Measurements from ENCODE around the gene ARFGAP2. TPM values are rescaled to one million over a fixed set of nuclear protein-coding genes. Genes with fewer than 3 reads are reported as not detected.

Gene ARFGAP2
- total and polyA plus RNA-seq, 4 donors: 51.2 to 140 (median 94.1) TPM

DNA sequence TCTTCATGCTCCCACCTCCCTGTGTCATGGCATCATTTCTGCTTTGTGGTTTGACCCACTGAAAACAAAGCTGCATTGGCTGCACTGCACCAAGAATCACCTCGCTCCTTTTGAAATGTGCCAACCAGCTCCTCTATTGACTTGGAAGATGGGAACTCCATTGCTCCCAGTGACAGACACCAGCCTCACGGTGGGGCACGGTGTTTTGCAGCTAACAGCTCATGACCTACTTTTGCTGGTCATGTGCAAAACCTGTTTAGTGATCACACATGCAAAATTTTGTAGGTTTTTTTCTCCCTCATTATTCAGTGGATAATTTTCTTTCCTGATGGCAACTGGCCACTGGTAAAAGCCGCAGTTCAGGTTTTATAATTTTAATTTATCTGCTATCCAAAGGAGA lies 36.8 kb downstream of the ARFGAP2 start:
- peaks cover 5 to 10% (median 7%) of the 10 kb centered on the region in 4 donors for H3K36me3 ChIP-seq (ENCODE audit: control insufficient read depth in 4 of 4, insufficient read depth in 4 of 4, low read length in 4 of 4)
- no peaks in the 10 kb centered on the region for H3K9me3 ChIP-seq (ENCODE audit: control insufficient read depth in 4 of 4, insufficient read depth in 3 of 4, low read length in 3 of 4)
- H3K27ac ChIP-seq (ENCODE audit: low read depth in 1 of 2, low read length in 1 of 2): no peak overlapping the region
- peaks cover 0 to 9% (median 0%) of the 10 kb centered on the region in 5 donors for H3K4me1 ChIP-seq (ENCODE audit: control insufficient read depth in 5 of 5, insufficient read depth in 5 of 5, low read length in 5 of 5)
- no peak overlapping the region for H3K9ac ChIP-seq (ENCODE audit: insufficient read depth in 1 of 2, low read length in 2 of 2)
- no peak for ATAC-seq (ENCODE audit: insufficient read depth, low FRiP score)
- H3K27me3 ChIP-seq (ENCODE audit: control insufficient read depth in 3 of 3, insufficient read depth in 3 of 3, low read length in 2 of 3): no peaks in the 10 kb centered on the region
- TF ChIP-seq, protein P1, sequence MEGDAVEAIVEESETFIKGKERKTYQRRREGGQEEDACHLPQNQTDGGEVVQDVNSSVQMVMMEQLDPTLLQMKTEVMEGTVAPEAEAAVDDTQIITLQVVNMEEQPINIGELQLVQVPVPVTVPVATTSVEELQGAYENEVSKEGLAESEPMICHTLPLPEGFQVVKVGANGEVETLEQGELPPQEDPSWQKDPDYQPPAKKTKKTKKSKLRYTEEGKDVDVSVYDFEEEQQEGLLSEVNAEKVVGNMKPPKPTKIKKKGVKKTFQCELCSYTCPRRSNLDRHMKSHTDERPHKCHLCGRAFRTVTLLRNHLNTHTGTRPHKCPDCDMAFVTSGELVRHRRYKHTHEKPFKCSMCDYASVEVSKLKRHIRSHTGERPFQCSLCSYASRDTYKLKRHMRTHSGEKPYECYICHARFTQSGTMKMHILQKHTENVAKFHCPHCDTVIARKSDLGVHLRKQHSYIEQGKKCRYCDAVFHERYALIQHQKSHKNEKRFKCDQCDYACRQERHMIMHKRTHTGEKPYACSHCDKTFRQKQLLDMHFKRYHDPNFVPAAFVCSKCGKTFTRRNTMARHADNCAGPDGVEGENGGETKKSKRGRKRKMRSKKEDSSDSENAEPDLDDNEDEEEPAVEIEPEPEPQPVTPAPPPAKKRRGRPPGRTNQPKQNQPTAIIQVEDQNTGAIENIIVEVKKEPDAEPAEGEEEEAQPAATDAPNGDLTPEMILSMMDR (IDR thresholded peaks at IDR 0.05; ENCODE audit: control extremely low read depth, extremely low read depth): no peak
- H3K4me3 ChIP-seq: no peak overlapping the region
- 88 to 94% methylated on average over 4 of the region's 4 CpGs for WGBS, 2 donors
- DNase-seq: no peak

DNA sequence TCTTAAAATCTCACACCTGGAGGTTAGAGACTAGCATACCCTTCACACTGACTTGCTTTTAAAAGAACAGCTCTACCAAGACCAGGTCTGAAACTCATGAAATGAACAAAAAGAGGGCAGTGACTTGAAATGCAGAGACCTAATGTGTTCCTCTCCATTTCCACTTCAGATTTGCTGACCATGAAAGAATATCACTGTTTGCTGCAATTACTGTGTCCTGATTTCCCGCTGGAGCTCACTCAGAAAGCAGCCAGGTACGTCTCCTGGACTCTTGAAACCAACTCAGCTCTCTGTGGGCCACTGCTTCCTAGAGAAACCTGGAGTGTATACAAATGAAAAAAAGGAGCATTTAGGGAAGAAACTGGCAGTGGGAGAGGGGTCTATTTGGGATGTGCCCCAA lies 39.2 kb downstream of the ARFGAP2 start:
- no peak overlapping the region for H3K4me3 ChIP-seq
- DNase-seq (no peak), ATAC-seq (ENCODE audit: insufficient read depth, low FRiP score) (no peak)
- no peaks in the 10 kb centered on the region for H3K9me3 ChIP-seq (ENCODE audit: control insufficient read depth in 4 of 4, insufficient read depth in 3 of 4, low read length in 3 of 4)
- 95 to 97% methylated on average over 2 of the region's 2 CpGs for WGBS, 2 donors
- H3K9ac ChIP-seq (ENCODE audit: insufficient read depth in 1 of 2, low read length in 2 of 2): no peak overlapping the region
- H3K36me3 ChIP-seq (ENCODE audit: control insufficient read depth in 4 of 4, insufficient read depth in 4 of 4, low read length in 4 of 4): peaks cover 5 to 13% (median 7%) of the 10 kb centered on the region in 4 donors
- H3K27ac ChIP-seq (ENCODE audit: low read depth in 1 of 2, low read length in 1 of 2): no peak overlapping the region
- no peaks in the 10 kb centered on the region for H3K4me1 ChIP-seq (ENCODE audit: control insufficient read depth in 5 of 5, insufficient read depth in 5 of 5, low read length in 5 of 5)
- H3K27me3 ChIP-seq (ENCODE audit: control insufficient read depth in 3 of 3, insufficient read depth in 3 of 3, low read length in 2 of 3): no peaks in the 10 kb centered on the region
- TF ChIP-seq, protein P1 (IDR thresholded peaks at IDR 0.05; ENCODE audit: control extremely low read depth, extremely low read depth): no peak

DNA sequence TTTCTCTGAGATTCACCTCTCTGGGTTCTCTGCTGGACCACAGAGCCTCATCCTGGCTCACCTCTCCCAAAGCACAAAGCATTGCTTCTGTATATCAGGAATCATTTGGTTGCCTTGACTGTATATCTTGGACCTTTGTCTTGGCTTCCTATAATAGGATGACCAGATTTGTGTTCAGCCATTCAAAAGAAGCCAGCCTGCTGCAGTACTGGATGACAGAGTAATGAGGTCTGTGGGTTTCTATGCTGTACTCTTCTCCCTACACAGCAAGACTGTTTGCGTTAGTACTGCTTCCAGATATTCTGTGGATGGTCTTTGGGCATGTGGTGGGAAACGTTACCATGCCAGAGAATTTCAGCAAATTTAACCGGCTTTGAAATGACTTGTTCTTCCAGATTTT lies 39.8 kb downstream of the ARFGAP2 start:
- Histone ChIP-seq H3K27ac (ENCODE audit: low read depth in 1 of 2, low read length in 1 of 2) (no peak overlapping the region), H3K27me3 (ENCODE audit: control insufficient read depth in 3 of 3, insufficient read depth in 3 of 3, low read length in 2 of 3) (no peaks in the 10 kb centered on the region), H3K36me3 (ENCODE audit: control insufficient read depth in 4 of 4, insufficient read depth in 4 of 4, low read length in 4 of 4) (peaks cover 5 to 13% (median 7%) of the 10 kb centered on the region in 4 donors), H3K9ac (ENCODE audit: insufficient read depth in 1 of 2, low read length in 2 of 2) (no peak overlapping the region), H3K4me3 (no peak overlapping the region), H3K9me3 (ENCODE audit: control insufficient read depth in 4 of 4, insufficient read depth in 3 of 4, low read length in 3 of 4) (no peaks in the 10 kb centered on the region), H3K4me1 (ENCODE audit: control insufficient read depth in 5 of 5, insufficient read depth in 5 of 5, low read length in 5 of 5) (no peaks in the 10 kb centered on the region)
- TF ChIP-seq, protein P1 (IDR thresholded peaks at IDR 0.05; ENCODE audit: control extremely low read depth, extremely low read depth): no peak
- ATAC-seq (ENCODE audit: insufficient read depth, low FRiP score): no peak
- 90 to 94% methylated on average over 3 of the region's 3 CpGs for WGBS, 2 donors
- DNase-seq: no peak

DNA sequence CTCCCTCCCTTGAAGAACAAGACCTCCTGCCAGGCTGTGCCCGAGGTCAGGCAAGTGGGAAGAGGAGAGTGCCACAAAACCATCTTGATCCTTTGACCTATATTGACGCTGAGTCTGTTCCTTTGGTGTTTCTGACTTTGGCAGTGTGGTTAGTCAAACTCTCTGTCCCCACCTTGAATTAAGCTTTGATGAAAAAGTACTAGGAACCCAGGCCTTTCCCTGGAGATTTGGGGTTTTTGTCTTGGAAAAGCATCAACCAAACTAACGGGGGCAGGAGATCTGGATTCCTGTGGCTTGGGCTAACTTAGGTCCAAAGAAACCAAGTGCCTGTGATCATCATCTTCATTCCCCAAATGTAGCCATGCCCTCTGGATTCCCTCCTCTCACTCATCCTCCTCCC lies 40.4 kb downstream of the ARFGAP2 start:
- peaks cover 5 to 13% (median 7%) of the 10 kb centered on the region in 4 donors for H3K36me3 ChIP-seq (ENCODE audit: control insufficient read depth in 4 of 4, insufficient read depth in 4 of 4, low read length in 4 of 4)
- no peak overlapping the region for H3K27ac ChIP-seq (ENCODE audit: low read depth in 1 of 2, low read length in 1 of 2)
- H3K27me3 ChIP-seq (ENCODE audit: control insufficient read depth in 3 of 3, insufficient read depth in 3 of 3, low read length in 2 of 3): no peaks in the 10 kb centered on the region
- H3K9me3 ChIP-seq (ENCODE audit: control insufficient read depth in 4 of 4, insufficient read depth in 3 of 4, low read length in 3 of 4): no peaks in the 10 kb centered on the region
- no peak overlapping the region for H3K4me3 ChIP-seq
- no peak overlapping the region for H3K9ac ChIP-seq (ENCODE audit: insufficient read depth in 1 of 2, low read length in 2 of 2)
- TF ChIP-seq, protein P1 (IDR thresholded peaks at IDR 0.05; ENCODE audit: control extremely low read depth, extremely low read depth): no peak
- DNase-seq (no peak), ATAC-seq (ENCODE audit: insufficient read depth, low FRiP score) (no peak)
- WGBS, 2 donors: 72 to 79% methylated on average over 3 of the region's 3 CpGs
- no peaks in the 10 kb centered on the region for H3K4me1 ChIP-seq (ENCODE audit: control insufficient read depth in 5 of 5, insufficient read depth in 5 of 5, low read length in 5 of 5)
